Epidermal melanocyte (primary cell): ENCODE measurements around the gene PRRX1.

ENCODE experiments used
- DNase-seq: peaks from one replicate; pipeline ENCODE4 v3.0.0; 2011; ENCODE audit warnings: low spot score; ENCODE audit not compliant: insufficient read length

The PRRX1 gene

GRCh38 chr1:170691258-170691657 lies 27.3 kb downstream of the PRRX1 start:
- DNase-seq = no peak

- DNase-seq = no peak
Measured at GRCh38 chr1:170692866-170693575, 29.1 kb downstream of the PRRX1 start.

- DNase-seq = no peak
Measured at GRCh38 chr1:170694172-170694926, 30.4 kb downstream of the PRRX1 start.

GRCh38 chr1:170695955-170696590 lies 32.1 kb downstream of the PRRX1 start:
- no peak for DNase-seq

- no peak for DNase-seq
Measured at GRCh38 chr1:170696591-170697290, 32.8 kb downstream of the PRRX1 start.

- no peak for DNase-seq
Measured at GRCh38 chr1:170697316-170697715, 33.4 kb downstream of the PRRX1 start.

GRCh38 chr1:170698301-170699275 lies 34.7 kb downstream of the PRRX1 start:
- peak; percentile 46 for DNase-seq

- no peak for DNase-seq
Measured at GRCh38 chr1:170699696-170700095, 35.8 kb downstream of the PRRX1 start.

- no peak for DNase-seq
Measured at GRCh38 chr1:170700842-170701615, 37.1 kb downstream of the PRRX1 start.

GRCh38 chr1:170701962-170702361 lies 38.0 kb downstream of the PRRX1 start:
- DNase-seq = no peak

- DNase-seq = no peak
Measured at GRCh38 chr1:170703591-170703990, 39.7 kb downstream of the PRRX1 start.

GRCh38 chr1:170704256-170704655 lies 40.3 kb downstream of the PRRX1 start:
- DNase-seq = no peak

GRCh38 chr1:170705981-170706380 lies 42.0 kb downstream of the PRRX1 start:
- DNase-seq = no peak

- no peak for DNase-seq
Measured at GRCh38 chr1:170707117-170707516, 43.2 kb downstream of the PRRX1 start.

- DNase-seq = no peak
Measured at GRCh38 chr1:170707959-170708655, 44.2 kb downstream of the PRRX1 start.

- no peak for DNase-seq
Measured at GRCh38 chr1:170711682-170712081, 47.8 kb downstream of the PRRX1 start.

- DNase-seq = no peak
Measured at GRCh38 chr1:170714163-170714562, 50.2 kb downstream of the PRRX1 start.

- DNase-seq = no peak
Measured at GRCh38 chr1:170714938-170715337, 51.0 kb downstream of the PRRX1 start.

- DNase-seq = no peak
Measured at GRCh38 chr1:170716835-170717429, 53.0 kb downstream of the PRRX1 start.
